Measurements from ENCODE around the gene MC1R. TPM values are rescaled to one million over a fixed set of nuclear protein-coding genes. Genes with fewer than 3 reads are reported as not detected.

The MC1R gene
- total RNA-seq, 2 donors from 2014 or later: 3.4 to 4.8 TPM

DNA sequence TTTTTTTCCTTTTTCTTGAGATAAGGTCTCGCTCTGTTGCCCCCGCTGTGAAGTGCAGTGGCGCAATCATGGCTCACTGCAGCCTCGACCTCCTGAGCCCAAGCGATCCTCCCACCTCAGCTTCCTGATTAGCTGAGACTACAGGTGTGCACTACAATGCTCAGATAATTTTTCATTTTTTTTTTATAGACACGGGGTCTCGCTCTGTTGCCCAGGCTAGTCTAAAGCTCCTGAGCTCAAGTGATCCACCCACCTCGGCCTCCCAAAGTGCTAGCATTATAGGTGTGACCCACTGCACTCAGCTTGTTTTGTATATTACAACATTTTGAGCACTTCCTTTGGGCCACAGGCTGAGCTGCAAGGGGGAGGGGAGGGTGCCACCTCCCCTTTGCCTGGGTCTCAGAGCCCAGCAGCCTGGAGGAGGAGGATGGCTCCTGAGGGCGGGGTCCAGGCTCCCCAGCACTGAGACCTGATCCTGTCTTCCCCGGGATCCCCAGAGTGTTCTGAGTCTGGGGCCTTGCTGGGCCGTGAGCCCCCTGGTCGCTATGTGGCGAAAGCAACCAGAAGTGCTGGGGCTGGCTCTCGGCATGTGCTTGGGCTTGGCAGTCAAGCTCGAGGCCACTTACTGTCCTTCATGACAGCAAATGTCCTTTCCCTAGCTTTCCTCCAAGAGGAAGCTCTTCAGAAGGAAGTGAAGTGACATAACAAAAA lies 38.0 kb downstream of the MC1R start:
- H3K36me3 Mint-ChIP-seq (ENCODE audit: low read depth): peaks cover 52% of the 10 kb centered on the region
- TF ChIP-seq, protein P1, sequence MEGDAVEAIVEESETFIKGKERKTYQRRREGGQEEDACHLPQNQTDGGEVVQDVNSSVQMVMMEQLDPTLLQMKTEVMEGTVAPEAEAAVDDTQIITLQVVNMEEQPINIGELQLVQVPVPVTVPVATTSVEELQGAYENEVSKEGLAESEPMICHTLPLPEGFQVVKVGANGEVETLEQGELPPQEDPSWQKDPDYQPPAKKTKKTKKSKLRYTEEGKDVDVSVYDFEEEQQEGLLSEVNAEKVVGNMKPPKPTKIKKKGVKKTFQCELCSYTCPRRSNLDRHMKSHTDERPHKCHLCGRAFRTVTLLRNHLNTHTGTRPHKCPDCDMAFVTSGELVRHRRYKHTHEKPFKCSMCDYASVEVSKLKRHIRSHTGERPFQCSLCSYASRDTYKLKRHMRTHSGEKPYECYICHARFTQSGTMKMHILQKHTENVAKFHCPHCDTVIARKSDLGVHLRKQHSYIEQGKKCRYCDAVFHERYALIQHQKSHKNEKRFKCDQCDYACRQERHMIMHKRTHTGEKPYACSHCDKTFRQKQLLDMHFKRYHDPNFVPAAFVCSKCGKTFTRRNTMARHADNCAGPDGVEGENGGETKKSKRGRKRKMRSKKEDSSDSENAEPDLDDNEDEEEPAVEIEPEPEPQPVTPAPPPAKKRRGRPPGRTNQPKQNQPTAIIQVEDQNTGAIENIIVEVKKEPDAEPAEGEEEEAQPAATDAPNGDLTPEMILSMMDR (conservative IDR thresholded peaks at IDR 0.05): no peak
- H3K9ac ChIP-seq (ENCODE audit: extremely low read depth, low read length, poor library complexity, severe bottlenecking): no peak overlapping the region
- no peak overlapping the region for H3K4me3 ChIP-seq (ENCODE audit: low read length)
- H3K9me3 Mint-ChIP-seq: no peaks in the 10 kb centered on the region
- H3K4me3 Mint-ChIP-seq: no peak overlapping the region
- no peaks in the 10 kb centered on the region for H3K27me3 ChIP-seq (ENCODE audit: control insufficient read depth, insufficient read depth, low read length, poor library complexity, severe bottlenecking)
- peaks cover 34% of the 10 kb centered on the region for H3K36me3 ChIP-seq (ENCODE audit: control insufficient read depth, insufficient read depth, low read length)
- H3K4me1 Mint-ChIP-seq: no peaks in the 10 kb centered on the region
- H3K27ac Mint-ChIP-seq: no peak overlapping the region
- H3K27ac ChIP-seq (ENCODE audit: low read depth, low read length): no peak overlapping the region
- 93 to 99% methylated on average over 15 of the region's 15 CpGs for WGBS, 2 experiments (ENCODE audit: insufficient coverage in 1 of 2, insufficient read length in 1 of 2)
- no peaks in the 10 kb centered on the region for H3K9me3 ChIP-seq (ENCODE audit: control insufficient read depth, low read length)
- H3K4me1 ChIP-seq (ENCODE audit: control insufficient read depth, insufficient read depth, low read length): no peaks in the 10 kb centered on the region
- H3K27me3 Mint-ChIP-seq (ENCODE audit: insufficient read depth): no peaks in the 10 kb centered on the region
- no peak for DNase-seq

- 93 to 98% methylated on average over 8 to 23 of the region's 23 CpGs for WGBS, 2 experiments (ENCODE audit: insufficient coverage in 1 of 2, insufficient read length in 1 of 2)
- Mint-ChIP-seq H3K36me3 (ENCODE audit: low read depth) (peaks cover 53% of the 10 kb centered on the region), H3K27me3 (ENCODE audit: insufficient read depth) (no peaks in the 10 kb centered on the region), H3K4me1 (no peaks in the 10 kb centered on the region), H3K9me3 (no peaks in the 10 kb centered on the region), H3K4me3 (no peak overlapping the region), H3K27ac (no peak overlapping the region)
- no peak for DNase-seq
- no peak overlapping the region for H3K4me3 ChIP-seq (ENCODE audit: low read length)
- no peak overlapping the region for H3K9ac ChIP-seq (ENCODE audit: extremely low read depth, low read length, poor library complexity, severe bottlenecking)
- TF ChIP-seq, protein P1 (conservative IDR thresholded peaks at IDR 0.05): no peak
- H3K4me1 ChIP-seq (ENCODE audit: control insufficient read depth, insufficient read depth, low read length): no peaks in the 10 kb centered on the region
- H3K27me3 ChIP-seq (ENCODE audit: control insufficient read depth, insufficient read depth, low read length, poor library complexity, severe bottlenecking): no peaks in the 10 kb centered on the region
- H3K9me3 ChIP-seq (ENCODE audit: control insufficient read depth, low read length): no peaks in the 10 kb centered on the region
- no peak overlapping the region for H3K27ac ChIP-seq (ENCODE audit: low read depth, low read length)
- peaks cover 34% of the 10 kb centered on the region for H3K36me3 ChIP-seq (ENCODE audit: control insufficient read depth, insufficient read depth, low read length)
These were observed 38.6 kb downstream of the MC1R start for GRCh38 chr16:89957216-89957785.

GRCh38 chr16:89958068-89958467 lies 39.4 kb downstream of the MC1R start:
- Mint-ChIP-seq H3K27ac (no peak overlapping the region), H3K27me3 (ENCODE audit: insufficient read depth) (no peaks in the 10 kb centered on the region), H3K9me3 (no peaks in the 10 kb centered on the region), H3K36me3 (ENCODE audit: low read depth) (peaks cover 53% of the 10 kb centered on the region), H3K4me1 (no peaks in the 10 kb centered on the region), H3K4me3 (no peak overlapping the region)
- Histone ChIP-seq H3K27me3 (ENCODE audit: control insufficient read depth, insufficient read depth, low read length, poor library complexity, severe bottlenecking) (no peaks in the 10 kb centered on the region), H3K4me1 (ENCODE audit: control insufficient read depth, insufficient read depth, low read length) (no peaks in the 10 kb centered on the region), H3K36me3 (ENCODE audit: control insufficient read depth, insufficient read depth, low read length) (peaks cover 34% of the 10 kb centered on the region), H3K9ac (ENCODE audit: extremely low read depth, low read length, poor library complexity, severe bottlenecking) (no peak overlapping the region), H3K9me3 (ENCODE audit: control insufficient read depth, low read length) (no peaks in the 10 kb centered on the region), H3K27ac (ENCODE audit: low read depth, low read length) (no peak overlapping the region), H3K4me3 (ENCODE audit: low read length) (no peak overlapping the region)
- WGBS, 2 experiments (ENCODE audit: insufficient coverage in 1 of 2, insufficient read length in 1 of 2): 87 to 90% methylated on average over 6 to 7 of the region's 7 CpGs
- DNase-seq: peak; percentile 94
- TF ChIP-seq, protein P1 (conservative IDR thresholded peaks at IDR 0.05): no peak

Measured in endodermal cell (in vitro differentiated cells).